Mucosa of stomach (tissue), 1 donor: ENCODE data around the gene C1QL4.
"Not testable (repeated sequence)": the region's sequence is repeated elsewhere in the genome, so short reads cannot be mapped to it uniquely, and the experiment has no call there.

Experiments
- H3K27me3 ChIP-seq: one replicate; pipeline ENCODE4 v1.7.0; 2013; ENCODE audit warnings: mild to moderate bottlenecking, low read length; ENCODE audit not compliant: control insufficient read depth, insufficient read depth
- H3K36me3 ChIP-seq: one replicate; pipeline ENCODE4 v1.7.0; 2013; ENCODE audit warnings: low read length; ENCODE audit not compliant: control insufficient read depth, insufficient read depth
- H3K4me1 ChIP-seq: one replicate; pipeline ENCODE4 v1.7.0; 2013; ENCODE audit warnings: mild to moderate bottlenecking, low read length; ENCODE audit not compliant: control insufficient read depth, insufficient read depth
- H3K4me3 ChIP-seq: one replicate; pipeline ENCODE4 v1.7.0; 2013; ENCODE audit warnings: low read length
- H3K9ac ChIP-seq: one replicate; pipeline ENCODE4 v1.7.0; 2013; ENCODE audit warnings: mild to moderate bottlenecking, low read length, moderate library complexity
- H3K9me3 ChIP-seq: one replicate; pipeline ENCODE4 v1.7.0; 2013; ENCODE audit warnings: mild to moderate bottlenecking, low read length, moderate library complexity; ENCODE audit not compliant: control insufficient read depth
- donor health status: Pancreatic carcinoma.

Gene C1QL4

GRCh38 chr12:49336645-49337584 is at the start of gene C1QL4:
C1QL4 (minus strand) TSS chr12:49337188; CDS start chr12:49336477, 711 bp downstream.
- no peaks in the 10 kb centered on the region for H3K36me3 ChIP-seq
- no peaks in the 10 kb centered on the region for H3K9me3 ChIP-seq
- peak within 1 kb of the TSS; percentile 15 for H3K9ac ChIP-seq
- peaks cover 79% of the 10 kb centered on the region for H3K27me3 ChIP-seq
- H3K4me1 ChIP-seq = peaks cover 20% of the 10 kb centered on the region
- H3K4me3 ChIP-seq = no peak within 1 kb of the TSS

GRCh38 chr12:49380184-49380583 is 43.2 kb upstream of the C1QL4 start:
- H3K9me3 ChIP-seq, H3K9ac ChIP-seq, H3K4me1 ChIP-seq, H3K4me3 ChIP-seq, H3K27me3 ChIP-seq, H3K36me3 ChIP-seq: not testable (repeated sequence)

DNA sequence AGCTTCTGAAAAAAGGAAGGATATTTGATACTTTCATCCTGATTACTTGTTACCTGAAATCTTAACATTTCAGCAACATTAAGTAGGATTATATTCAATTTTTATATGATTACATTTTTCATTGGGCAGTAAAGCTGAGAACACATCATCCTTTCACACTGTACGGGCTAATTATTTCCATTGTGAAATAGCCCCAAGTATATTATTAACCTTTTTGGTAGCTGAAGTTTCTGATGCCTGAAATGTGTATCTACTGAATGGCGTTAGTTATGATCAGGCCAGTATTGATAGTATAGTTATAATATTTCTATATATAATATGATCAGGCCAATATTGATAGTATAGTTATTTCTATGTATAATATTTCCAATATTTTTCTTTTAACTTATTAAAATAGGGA is 40.4 kb upstream of the C1QL4 start:
- Histone ChIP-seq H3K9me3 (no peaks in the 10 kb centered on the region), H3K4me3 (no peak overlapping the region), H3K36me3 (no peaks in the 10 kb centered on the region), H3K27me3 (no peaks in the 10 kb centered on the region), H3K9ac (no peak overlapping the region), H3K4me1 (no peaks in the 10 kb centered on the region)

GRCh38 chr12:49375406-49375805 is 38.4 kb upstream of the C1QL4 start:
- H3K9ac ChIP-seq = no peak overlapping the region
- no peaks in the 10 kb centered on the region for H3K4me1 ChIP-seq
- H3K27me3 ChIP-seq = no peaks in the 10 kb centered on the region
- H3K9me3 ChIP-seq = no peaks in the 10 kb centered on the region
- H3K36me3 ChIP-seq = no peaks in the 10 kb centered on the region
- no peak overlapping the region for H3K4me3 ChIP-seq

DNA sequence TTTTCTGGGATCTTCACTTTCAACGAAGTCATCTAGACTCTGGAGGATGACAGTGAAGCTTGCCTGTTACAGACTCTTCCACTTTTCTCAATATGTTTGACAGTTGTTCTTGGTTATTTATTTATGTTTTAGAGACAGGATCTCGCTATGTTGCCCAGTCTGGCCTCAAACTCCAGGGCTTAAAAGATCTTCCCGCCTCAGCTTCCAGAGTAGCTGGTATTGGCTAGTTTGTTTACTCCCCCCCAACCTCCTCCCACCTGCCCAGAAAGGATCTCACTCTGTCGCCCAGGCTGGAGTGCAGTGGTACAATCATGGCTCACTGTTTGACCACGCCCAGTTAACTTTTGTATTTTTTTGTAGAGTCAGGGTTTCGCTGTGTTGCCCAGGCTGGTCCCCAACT is 33.6 kb upstream of the C1QL4 start:
- H3K4me1 ChIP-seq = peaks cover 5% of the 10 kb centered on the region
- H3K27me3 ChIP-seq = no peaks in the 10 kb centered on the region
- H3K9ac ChIP-seq = no peak overlapping the region
- no peak overlapping the region for H3K4me3 ChIP-seq
- H3K36me3 ChIP-seq = no peaks in the 10 kb centered on the region
- H3K9me3 ChIP-seq = no peaks in the 10 kb centered on the region

DNA sequence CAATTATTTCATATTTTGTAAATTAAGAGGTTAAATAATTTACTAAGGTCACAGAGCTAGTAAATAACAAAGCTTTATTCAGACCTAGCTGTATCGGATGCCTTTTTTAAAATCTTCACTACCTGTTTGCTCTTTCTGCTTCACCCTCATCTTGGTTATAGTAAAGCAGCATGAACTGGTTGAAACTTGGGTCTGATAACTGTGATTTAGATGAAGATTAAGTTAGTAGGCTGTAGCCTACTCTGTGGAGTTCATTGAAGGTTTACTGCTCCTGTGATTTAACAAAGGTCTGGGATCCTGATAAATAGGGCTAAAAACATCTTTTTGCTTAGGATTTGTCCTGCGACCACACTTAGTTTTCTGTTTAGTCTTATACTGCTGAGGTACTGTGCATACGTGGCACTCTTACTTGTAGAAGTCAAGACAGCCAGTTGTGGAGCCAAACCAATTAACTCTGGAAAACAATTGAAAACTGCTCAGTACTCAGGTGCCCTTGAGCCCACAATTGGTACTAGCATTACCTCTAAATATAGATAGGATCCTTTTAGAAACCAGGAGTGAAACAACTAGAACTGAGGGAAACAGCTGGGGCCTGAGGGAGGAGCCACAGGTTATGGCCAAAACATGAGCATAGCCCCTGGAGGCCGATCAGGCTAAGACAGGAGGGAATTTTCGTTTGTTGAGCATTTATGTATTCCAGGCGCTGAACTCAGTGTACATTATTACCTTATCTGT is 32.6 kb upstream of the C1QL4 start:
- Histone ChIP-seq H3K4me3 (no peak overlapping the region), H3K9me3 (no peaks in the 10 kb centered on the region), H3K4me1 (peaks cover 5% of the 10 kb centered on the region), H3K27me3 (no peaks in the 10 kb centered on the region), H3K9ac (no peak overlapping the region), H3K36me3 (no peaks in the 10 kb centered on the region)

DNA sequence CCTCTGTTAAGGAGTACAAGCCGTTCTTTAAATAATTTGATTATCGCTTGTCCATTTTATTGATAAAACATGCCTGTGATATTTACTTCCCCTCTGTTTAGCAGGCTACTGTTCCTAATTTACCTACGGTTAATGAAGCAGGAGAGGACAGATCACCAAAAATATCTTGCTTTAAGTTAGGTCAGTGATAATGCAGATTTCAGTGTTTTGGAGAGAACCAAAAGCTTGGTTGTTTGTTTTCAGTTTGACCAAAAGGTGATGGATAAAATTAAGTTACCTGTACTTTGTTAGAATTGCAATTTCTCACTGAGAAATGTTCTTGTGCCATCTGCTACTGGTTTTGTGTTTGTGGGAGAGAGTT is 31.2 kb upstream of the C1QL4 start:
- Histone ChIP-seq H3K9me3 (no peaks in the 10 kb centered on the region), H3K4me3 (no peak overlapping the region), H3K36me3 (no peaks in the 10 kb centered on the region), H3K4me1 (peaks cover 5% of the 10 kb centered on the region), H3K27me3 (no peaks in the 10 kb centered on the region), H3K9ac (no peak overlapping the region)

DNA sequence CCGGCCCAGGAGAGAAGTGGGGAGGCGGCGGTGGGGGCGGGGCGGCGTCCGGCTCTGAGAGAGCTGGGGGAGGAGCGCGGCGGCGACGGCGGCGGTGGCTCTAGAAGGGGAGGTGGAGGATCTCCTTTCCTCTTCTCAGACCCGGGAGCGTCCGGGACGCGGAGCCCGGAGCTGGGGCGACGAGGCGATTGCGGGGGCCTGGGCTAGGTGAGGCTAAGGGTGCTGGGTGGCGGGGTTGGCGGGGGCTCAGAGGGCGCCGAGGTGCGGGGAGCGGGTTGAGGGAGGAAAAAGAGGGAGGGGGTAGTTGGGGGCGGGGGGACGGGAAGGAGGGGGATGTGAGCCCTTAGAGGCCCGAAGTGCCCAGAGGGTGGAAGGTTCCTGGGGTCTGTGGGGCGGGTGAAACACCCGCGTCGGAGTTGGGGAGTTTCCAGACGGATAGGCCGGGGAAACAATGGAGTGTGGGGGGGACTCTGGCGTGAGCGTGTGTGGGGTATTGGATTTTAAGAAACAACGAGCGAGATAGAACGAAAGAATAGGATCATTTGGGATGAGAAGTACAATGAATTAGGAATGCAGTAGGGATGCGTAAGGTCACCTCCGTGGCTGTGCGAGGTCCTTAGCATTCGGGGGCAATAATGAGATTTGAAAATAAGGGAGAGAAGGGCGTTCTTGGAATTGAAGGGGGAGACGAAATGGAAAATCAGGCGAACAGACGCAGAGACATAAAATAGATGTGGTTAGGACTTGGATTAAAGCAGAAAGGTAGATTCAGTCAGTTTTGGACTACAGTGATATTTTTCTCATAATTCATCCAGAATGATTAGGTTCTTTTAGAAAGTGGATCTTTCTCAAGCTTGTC is 30.6 kb upstream of the C1QL4 start, which contains the start of gene SPATS2:
TSS of gene SPATS2 (plus strand) at position 82 of the 859 bp plus-strand sequence. CDS start 93,551 bp downstream, outside the sequence.
- peak within 1 kb of the TSS; percentile 80 for H3K4me3 ChIP-seq
- no peaks in the 10 kb centered on the region for H3K27me3 ChIP-seq
- no peaks in the 10 kb centered on the region for H3K36me3 ChIP-seq
- H3K9ac ChIP-seq = peak within 1 kb of the TSS; percentile 89
- H3K4me1 ChIP-seq = peaks cover 5% of the 10 kb centered on the region
- H3K9me3 ChIP-seq = no peaks in the 10 kb centered on the region

- peaks cover 5% of the 10 kb centered on the region for H3K4me1 ChIP-seq
- no peaks in the 10 kb centered on the region for H3K36me3 ChIP-seq
- no peaks in the 10 kb centered on the region for H3K9me3 ChIP-seq
- H3K9ac ChIP-seq = peak overlapping the region; percentile 89
- no peaks in the 10 kb centered on the region for H3K27me3 ChIP-seq
- H3K4me3 ChIP-seq = peak overlapping the region; percentile 80
Observed at GRCh38 chr12:49366652-49367380, 29.8 kb upstream of the C1QL4 start.

DNA sequence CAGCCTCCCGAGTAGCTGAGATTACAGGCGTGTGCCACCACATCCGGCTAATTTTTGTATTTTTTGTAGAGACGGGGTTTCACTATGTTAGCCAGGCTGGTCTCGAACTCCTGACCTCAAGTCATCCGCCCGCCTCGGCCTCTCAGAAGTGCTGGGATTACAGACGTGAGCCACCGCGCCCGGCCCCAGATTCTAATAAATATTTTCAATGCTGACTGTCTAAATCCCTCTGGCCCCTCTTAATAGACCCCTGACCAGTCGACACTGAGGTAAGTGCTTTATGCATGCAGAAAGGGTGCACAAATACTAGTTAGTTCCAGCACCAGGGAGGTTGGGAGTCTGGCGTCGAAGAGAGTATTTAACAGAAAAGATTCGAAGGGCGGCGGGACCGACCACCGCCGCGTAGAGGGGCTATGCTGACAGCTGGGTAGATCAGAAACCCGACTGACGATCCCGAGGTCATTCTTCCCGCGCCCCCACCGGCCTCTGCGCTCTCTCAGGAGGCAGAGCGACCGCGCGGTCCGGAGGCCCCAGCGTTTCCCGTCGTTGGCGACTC is 29.2 kb upstream of the C1QL4 start:
- Histone ChIP-seq H3K27me3 (no peaks in the 10 kb centered on the region), H3K36me3 (no peaks in the 10 kb centered on the region), H3K4me3 (peak overlapping the region; percentile 80), H3K9me3 (no peaks in the 10 kb centered on the region), H3K9ac (peak overlapping the region; percentile 89), H3K4me1 (peaks cover 5% of the 10 kb centered on the region)

DNA sequence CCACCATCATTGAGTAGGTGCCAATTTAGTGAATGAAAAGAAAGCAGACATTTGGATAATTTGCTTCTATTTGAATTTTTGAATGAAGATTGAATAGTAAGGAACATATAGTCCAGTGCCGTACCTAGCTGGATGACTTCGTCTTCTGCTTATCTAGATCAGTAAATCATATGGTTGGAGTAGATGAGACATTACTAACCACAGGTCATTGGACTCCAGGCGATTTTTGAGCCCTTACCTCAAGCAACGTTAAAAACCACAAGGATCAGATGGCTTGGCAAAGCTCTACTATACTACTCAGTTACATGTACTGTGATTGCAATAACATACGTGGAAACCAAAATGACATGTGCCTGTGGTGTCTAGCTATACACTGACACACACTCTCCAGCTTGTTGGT is 28.6 kb upstream of the C1QL4 start:
- H3K4me3 ChIP-seq = no peak overlapping the region
- H3K36me3 ChIP-seq = no peaks in the 10 kb centered on the region
- no peaks in the 10 kb centered on the region for H3K27me3 ChIP-seq
- no peaks in the 10 kb centered on the region for H3K9me3 ChIP-seq
- no peak overlapping the region for H3K9ac ChIP-seq
- H3K4me1 ChIP-seq = peaks cover 5% of the 10 kb centered on the region
